ENCODE measurements around the gene KCNH5.

DNA sequence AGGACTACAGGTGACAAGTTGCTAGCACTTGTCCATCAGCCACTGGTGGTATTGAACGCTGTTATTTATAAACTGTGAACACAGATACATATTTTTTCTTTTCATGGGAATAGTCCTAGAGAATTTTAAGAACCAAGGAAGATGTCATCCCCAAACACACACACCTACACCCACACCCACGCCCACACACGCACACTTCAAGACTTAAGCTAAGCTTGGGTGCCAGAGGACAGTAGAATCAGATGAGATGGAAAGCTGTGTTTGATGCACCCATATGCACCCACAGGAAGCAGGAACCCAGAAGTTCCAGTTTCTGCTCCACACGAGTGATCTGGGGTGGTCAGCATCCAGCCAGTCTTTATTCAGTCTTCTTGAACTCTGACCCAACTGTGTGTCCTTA lies 348.3 kb downstream of the KCNH5 start:
- TF ChIP-seq POLR2AphosphoS5 (IDR thresholded peaks at IDR 0.05): no peak
- TF ChIP-seq, protein P1, sequence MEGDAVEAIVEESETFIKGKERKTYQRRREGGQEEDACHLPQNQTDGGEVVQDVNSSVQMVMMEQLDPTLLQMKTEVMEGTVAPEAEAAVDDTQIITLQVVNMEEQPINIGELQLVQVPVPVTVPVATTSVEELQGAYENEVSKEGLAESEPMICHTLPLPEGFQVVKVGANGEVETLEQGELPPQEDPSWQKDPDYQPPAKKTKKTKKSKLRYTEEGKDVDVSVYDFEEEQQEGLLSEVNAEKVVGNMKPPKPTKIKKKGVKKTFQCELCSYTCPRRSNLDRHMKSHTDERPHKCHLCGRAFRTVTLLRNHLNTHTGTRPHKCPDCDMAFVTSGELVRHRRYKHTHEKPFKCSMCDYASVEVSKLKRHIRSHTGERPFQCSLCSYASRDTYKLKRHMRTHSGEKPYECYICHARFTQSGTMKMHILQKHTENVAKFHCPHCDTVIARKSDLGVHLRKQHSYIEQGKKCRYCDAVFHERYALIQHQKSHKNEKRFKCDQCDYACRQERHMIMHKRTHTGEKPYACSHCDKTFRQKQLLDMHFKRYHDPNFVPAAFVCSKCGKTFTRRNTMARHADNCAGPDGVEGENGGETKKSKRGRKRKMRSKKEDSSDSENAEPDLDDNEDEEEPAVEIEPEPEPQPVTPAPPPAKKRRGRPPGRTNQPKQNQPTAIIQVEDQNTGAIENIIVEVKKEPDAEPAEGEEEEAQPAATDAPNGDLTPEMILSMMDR (IDR thresholded peaks at IDR 0.05): no peak
- TF ChIP-seq POLR2A (IDR thresholded peaks at IDR 0.05): no peak
- no peak for TF ChIP-seq EP300 (IDR thresholded peaks at IDR 0.05; ENCODE audit: low read depth)
